Measurements from ENCODE around the gene RMDN3. TPM values are rescaled to one million over a fixed set of nuclear protein-coding genes. Genes with fewer than 3 reads are reported as not detected.

Gene RMDN3
- total and polyA plus RNA-seq, 2 of the 13 experiments (the other 11 are each of a cell fraction or from before 2014, with no cell fraction given): 16.8 to 19.5 TPM

DNA sequence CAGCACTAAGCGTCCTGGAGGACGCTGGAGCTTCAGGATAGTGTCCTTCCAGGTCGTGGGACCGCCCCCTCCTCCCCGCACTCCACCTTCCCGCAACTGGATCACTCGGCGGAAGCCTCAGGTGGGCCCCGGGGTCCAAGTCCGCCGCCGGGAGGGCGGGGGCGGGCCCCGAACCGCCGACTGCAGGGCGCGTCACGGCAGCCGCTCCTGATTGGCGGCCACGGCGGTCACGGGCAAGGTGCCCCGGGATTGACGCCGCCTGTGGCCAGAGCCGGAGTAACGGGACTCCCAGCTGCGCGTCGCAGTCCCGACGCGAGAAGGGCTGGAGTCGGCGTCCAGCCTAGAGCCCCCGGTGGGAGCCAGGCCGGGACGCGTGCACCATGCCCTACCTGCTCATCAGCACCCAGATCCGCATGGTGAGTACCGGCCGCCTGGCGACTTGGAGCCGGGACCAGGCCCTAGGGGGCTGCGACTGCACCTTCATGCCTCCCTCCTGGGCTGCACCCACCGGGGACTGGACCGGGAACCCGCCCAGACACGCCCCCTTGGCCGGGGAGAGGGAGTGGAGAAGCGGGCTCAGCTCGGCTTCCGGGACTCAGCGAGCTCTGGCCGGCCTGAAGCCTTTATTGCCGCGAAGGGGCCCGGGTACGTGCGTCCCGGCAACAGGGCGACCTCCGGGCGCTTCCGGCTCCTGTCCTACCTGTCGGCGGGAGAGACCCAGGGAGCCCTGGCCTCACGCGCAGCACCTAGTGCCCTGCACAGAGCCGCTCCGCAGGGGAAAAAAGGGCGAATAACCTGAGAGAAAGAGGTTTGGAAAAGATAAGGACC is 9.0 kb upstream of the RMDN3 start, which contains the start of gene GCHFR (continued):
- TF ChIP-seq, protein P1, sequence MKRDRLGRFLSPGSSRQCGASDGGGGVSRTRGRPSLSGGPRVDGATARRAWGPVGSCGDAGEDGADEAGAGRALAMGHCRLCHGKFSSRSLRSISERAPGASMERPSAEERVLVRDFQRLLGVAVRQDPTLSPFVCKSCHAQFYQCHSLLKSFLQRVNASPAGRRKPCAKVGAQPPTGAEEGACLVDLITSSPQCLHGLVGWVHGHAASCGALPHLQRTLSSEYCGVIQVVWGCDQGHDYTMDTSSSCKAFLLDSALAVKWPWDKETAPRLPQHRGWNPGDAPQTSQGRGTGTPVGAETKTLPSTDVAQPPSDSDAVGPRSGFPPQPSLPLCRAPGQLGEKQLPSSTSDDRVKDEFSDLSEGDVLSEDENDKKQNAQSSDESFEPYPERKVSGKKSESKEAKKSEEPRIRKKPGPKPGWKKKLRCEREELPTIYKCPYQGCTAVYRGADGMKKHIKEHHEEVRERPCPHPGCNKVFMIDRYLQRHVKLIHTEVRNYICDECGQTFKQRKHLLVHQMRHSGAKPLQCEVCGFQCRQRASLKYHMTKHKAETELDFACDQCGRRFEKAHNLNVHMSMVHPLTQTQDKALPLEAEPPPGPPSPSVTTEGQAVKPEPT (CRISPR knock-in tag; IDR thresholded peaks at IDR 0.05; ENCODE audit: low read depth): peak; percentile 66
- TF ChIP-seq ZNF607 (CRISPR knock-in tag; IDR thresholded peaks at IDR 0.05; ENCODE audit: borderline replicate concordance) (peak; percentile 86), ATRX (CRISPR knock-in tag; IDR thresholded peaks at IDR 0.05; ENCODE audit: borderline replicate concordance) (no peak), SIN3B (IDR thresholded peaks at IDR 0.05; ENCODE audit: low read length) (no peak), EHMT2 (IDR thresholded peaks at IDR 0.05; ENCODE audit: borderline replicate concordance, low read depth, low read length) (no peak), TBX3 (IDR thresholded peaks at IDR 0.05; ENCODE audit: borderline replicate concordance) (no peak), KLF6 (CRISPR knock-in tag; IDR thresholded peaks at IDR 0.05) (peak; percentile 75; the same call in 1 of the 2 replicates), SPEN (CRISPR knock-in tag; IDR thresholded peaks at IDR 0.05; ENCODE audit: low read depth) (peak; percentile 79), ZSCAN25 (CRISPR knock-in tag; IDR thresholded peaks at IDR 0.05) (no peak; the same call in 1 of the 2 replicates), SOX13 (IDR thresholded peaks at IDR 0.05) (no peak), SOX13 (CRISPR knock-in tag; conservative IDR thresholded peaks at IDR 0.05 in 1 of 2, IDR thresholded peaks at IDR 0.05 in 1 of 2) (peak in 1 of 2 experiments; percentile 43; a peak in 2 of 4 replicates)
- TF ChIP-seq, protein P2, sequence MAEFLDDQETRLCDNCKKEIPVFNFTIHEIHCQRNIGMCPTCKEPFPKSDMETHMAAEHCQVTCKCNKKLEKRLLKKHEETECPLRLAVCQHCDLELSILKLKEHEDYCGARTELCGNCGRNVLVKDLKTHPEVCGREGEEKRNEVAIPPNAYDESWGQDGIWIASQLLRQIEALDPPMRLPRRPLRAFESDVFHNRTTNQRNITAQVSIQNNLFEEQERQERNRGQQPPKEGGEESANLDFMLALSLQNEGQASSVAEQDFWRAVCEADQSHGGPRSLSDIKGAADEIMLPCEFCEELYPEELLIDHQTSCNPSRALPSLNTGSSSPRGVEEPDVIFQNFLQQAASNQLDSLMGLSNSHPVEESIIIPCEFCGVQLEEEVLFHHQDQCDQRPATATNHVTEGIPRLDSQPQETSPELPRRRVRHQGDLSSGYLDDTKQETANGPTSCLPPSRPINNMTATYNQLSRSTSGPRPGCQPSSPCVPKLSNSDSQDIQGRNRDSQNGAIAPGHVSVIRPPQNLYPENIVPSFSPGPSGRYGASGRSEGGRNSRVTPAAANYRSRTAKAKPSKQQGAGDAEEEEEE (CRISPR knock-in tag; IDR thresholded peaks at IDR 0.05; ENCODE audit: borderline replicate concordance): no peak
- TF ChIP-seq, protein P3, sequence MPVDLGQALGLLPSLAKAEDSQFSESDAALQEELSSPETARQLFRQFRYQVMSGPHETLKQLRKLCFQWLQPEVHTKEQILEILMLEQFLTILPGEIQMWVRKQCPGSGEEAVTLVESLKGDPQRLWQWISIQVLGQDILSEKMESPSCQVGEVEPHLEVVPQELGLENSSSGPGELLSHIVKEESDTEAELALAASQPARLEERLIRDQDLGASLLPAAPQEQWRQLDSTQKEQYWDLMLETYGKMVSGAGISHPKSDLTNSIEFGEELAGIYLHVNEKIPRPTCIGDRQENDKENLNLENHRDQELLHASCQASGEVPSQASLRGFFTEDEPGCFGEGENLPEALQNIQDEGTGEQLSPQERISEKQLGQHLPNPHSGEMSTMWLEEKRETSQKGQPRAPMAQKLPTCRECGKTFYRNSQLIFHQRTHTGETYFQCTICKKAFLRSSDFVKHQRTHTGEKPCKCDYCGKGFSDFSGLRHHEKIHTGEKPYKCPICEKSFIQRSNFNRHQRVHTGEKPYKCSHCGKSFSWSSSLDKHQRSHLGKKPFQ (CRISPR knock-in tag; IDR thresholded peaks at IDR 0.05; ENCODE audit: insufficient replicate concordance): peak; percentile 76
- TF ChIP-seq, protein P4, sequence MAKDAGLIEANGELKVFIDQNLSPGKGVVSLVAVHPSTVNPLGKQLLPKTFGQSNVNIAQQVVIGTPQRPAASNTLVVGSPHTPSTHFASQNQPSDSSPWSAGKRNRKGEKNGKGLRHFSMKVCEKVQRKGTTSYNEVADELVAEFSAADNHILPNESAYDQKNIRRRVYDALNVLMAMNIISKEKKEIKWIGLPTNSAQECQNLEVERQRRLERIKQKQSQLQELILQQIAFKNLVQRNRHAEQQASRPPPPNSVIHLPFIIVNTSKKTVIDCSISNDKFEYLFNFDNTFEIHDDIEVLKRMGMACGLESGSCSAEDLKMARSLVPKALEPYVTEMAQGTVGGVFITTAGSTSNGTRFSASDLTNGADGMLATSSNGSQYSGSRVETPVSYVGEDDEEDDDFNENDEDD (CRISPR knock-in tag; IDR thresholded peaks at IDR 0.05; ENCODE audit: borderline replicate concordance): peak; percentile 71
- TF ChIP-seq, protein P5, sequence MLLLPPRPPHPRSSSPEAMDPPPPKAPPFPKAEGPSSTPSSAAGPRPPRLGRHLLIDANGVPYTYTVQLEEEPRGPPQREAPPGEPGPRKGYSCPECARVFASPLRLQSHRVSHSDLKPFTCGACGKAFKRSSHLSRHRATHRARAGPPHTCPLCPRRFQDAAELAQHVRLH (CRISPR knock-in tag; IDR thresholded peaks at IDR 0.05; ENCODE audit: borderline replicate concordance, low read depth): no peak; the same call in 1 of the 2 replicates

Measured in HepG2 (cell line).